ENCODE measurements around the gene SPTBN1. TPM values are rescaled to one million over a fixed set of nuclear protein-coding genes. Genes with fewer than 3 reads are reported as not detected.

The SPTBN1 gene
- total RNA-seq, 1 donor from 2014 or later: 983 TPM

DNA sequence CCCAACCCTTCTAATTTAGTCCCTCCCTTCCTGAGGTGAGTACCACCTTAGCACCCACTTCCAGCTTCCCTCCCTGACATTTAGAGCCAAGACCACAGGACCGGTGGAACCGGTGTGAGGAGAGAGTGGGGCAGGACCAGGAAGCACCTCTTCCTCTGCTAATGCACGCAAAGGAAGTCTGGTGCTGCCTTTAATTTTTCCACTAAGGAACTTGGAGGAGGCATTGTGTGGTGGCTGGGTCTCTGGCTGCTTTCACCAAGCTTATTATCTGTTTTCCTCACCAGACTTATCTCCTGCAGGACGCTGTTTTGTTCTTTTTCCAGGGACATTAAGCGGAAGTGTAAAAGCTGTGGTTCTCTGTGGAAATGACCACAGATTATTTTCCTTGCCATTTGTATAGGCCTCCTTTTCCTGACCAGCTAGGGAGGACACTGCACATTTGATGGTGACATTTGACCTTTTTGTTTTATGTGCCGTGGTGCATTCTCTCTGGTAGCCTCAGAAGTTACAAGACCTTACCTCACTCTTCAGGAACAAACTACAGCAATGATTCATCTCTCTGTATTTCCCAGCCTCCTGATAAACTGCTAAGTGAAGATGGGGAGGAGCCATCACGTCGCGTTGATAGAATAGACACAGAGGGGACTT is 39.8 kb upstream of the SPTBN1 start:
- Mint-ChIP-seq H3K4me3 (ENCODE audit: unreplicated experiment) (peak overlapping the region; percentile 22), H3K36me3 (ENCODE audit: low read depth, unreplicated experiment) (no peaks in the 10 kb centered on the region), H3K9me3 (ENCODE audit: unreplicated experiment) (no peaks in the 10 kb centered on the region), H3K27ac (ENCODE audit: unreplicated experiment) (peak overlapping the region; percentile 96), H3K27me3 (ENCODE audit: unreplicated experiment) (peaks cover 2% of the 10 kb centered on the region), H3K4me1 (ENCODE audit: unreplicated experiment) (peaks cover 54% of the 10 kb centered on the region)
- DNase-seq (ENCODE audit: low spot score): peak; percentile 27
- TF ChIP-seq, protein P1, sequence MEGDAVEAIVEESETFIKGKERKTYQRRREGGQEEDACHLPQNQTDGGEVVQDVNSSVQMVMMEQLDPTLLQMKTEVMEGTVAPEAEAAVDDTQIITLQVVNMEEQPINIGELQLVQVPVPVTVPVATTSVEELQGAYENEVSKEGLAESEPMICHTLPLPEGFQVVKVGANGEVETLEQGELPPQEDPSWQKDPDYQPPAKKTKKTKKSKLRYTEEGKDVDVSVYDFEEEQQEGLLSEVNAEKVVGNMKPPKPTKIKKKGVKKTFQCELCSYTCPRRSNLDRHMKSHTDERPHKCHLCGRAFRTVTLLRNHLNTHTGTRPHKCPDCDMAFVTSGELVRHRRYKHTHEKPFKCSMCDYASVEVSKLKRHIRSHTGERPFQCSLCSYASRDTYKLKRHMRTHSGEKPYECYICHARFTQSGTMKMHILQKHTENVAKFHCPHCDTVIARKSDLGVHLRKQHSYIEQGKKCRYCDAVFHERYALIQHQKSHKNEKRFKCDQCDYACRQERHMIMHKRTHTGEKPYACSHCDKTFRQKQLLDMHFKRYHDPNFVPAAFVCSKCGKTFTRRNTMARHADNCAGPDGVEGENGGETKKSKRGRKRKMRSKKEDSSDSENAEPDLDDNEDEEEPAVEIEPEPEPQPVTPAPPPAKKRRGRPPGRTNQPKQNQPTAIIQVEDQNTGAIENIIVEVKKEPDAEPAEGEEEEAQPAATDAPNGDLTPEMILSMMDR (IDR thresholded peaks at IDR 0.05; ENCODE audit: unreplicated experiment): no peak

- TF ChIP-seq, protein P1 (IDR thresholded peaks at IDR 0.05; ENCODE audit: unreplicated experiment): no peak
- DNase-seq (ENCODE audit: low spot score): no peak
- H3K36me3 Mint-ChIP-seq (ENCODE audit: low read depth, unreplicated experiment): no peaks in the 10 kb centered on the region
- peak overlapping the region; percentile 22 for H3K4me3 Mint-ChIP-seq (ENCODE audit: unreplicated experiment)
- peak overlapping the region; percentile 96 for H3K27ac Mint-ChIP-seq (ENCODE audit: unreplicated experiment)
- peaks cover 2% of the 10 kb centered on the region for H3K27me3 Mint-ChIP-seq (ENCODE audit: unreplicated experiment)
- H3K4me1 Mint-ChIP-seq (ENCODE audit: unreplicated experiment): peaks cover 49% of the 10 kb centered on the region
- H3K9me3 Mint-ChIP-seq (ENCODE audit: unreplicated experiment): no peaks in the 10 kb centered on the region
Observed at GRCh38 chr2:54416938-54417337, 39.2 kb upstream of the SPTBN1 start.

DNA sequence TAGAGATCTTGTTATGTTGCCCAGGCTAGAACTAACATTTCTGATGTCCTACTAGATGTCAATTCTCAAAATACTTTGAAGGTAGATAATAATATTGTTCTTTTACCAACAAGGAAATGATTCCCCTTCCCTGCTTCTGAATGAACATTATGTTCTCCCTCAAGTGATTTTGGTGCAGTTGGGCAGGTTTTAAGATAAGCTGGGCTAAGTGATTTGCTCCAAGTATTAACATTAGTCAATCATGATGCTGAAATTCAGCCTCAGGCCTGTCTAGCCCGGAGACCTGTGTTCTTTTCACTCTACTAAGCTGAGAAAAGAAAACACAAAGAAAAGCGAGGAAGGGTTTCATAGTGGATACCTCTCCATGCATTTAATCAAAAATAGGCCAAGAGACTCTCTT is 38.5 kb upstream of the SPTBN1 start:
- no peaks in the 10 kb centered on the region for H3K36me3 Mint-ChIP-seq (ENCODE audit: low read depth, unreplicated experiment)
- TF ChIP-seq, protein P1 (IDR thresholded peaks at IDR 0.05; ENCODE audit: unreplicated experiment): no peak
- peak overlapping the region; percentile 96 for H3K27ac Mint-ChIP-seq (ENCODE audit: unreplicated experiment)
- peaks cover 2% of the 10 kb centered on the region for H3K27me3 Mint-ChIP-seq (ENCODE audit: unreplicated experiment)
- H3K4me1 Mint-ChIP-seq (ENCODE audit: unreplicated experiment): peaks cover 51% of the 10 kb centered on the region
- H3K9me3 Mint-ChIP-seq (ENCODE audit: unreplicated experiment): no peaks in the 10 kb centered on the region
- peak overlapping the region; percentile 38 for H3K4me3 Mint-ChIP-seq (ENCODE audit: unreplicated experiment)
- DNase-seq (ENCODE audit: low spot score): no peak

- H3K4me1 Mint-ChIP-seq (ENCODE audit: unreplicated experiment): peaks cover 59% of the 10 kb centered on the region
- H3K4me3 Mint-ChIP-seq (ENCODE audit: unreplicated experiment): no peak overlapping the region
- H3K9me3 Mint-ChIP-seq (ENCODE audit: unreplicated experiment): no peaks in the 10 kb centered on the region
- DNase-seq (ENCODE audit: low spot score): no peak
- TF ChIP-seq, protein P1 (IDR thresholded peaks at IDR 0.05; ENCODE audit: unreplicated experiment): no peak
- H3K27ac Mint-ChIP-seq (ENCODE audit: unreplicated experiment): peak overlapping the region; percentile 37
- H3K27me3 Mint-ChIP-seq (ENCODE audit: unreplicated experiment): peaks cover 2% of the 10 kb centered on the region
- no peaks in the 10 kb centered on the region for H3K36me3 Mint-ChIP-seq (ENCODE audit: low read depth, unreplicated experiment)
Observed at GRCh38 chr2:54419388-54419787, 36.7 kb upstream of the SPTBN1 start.

DNA sequence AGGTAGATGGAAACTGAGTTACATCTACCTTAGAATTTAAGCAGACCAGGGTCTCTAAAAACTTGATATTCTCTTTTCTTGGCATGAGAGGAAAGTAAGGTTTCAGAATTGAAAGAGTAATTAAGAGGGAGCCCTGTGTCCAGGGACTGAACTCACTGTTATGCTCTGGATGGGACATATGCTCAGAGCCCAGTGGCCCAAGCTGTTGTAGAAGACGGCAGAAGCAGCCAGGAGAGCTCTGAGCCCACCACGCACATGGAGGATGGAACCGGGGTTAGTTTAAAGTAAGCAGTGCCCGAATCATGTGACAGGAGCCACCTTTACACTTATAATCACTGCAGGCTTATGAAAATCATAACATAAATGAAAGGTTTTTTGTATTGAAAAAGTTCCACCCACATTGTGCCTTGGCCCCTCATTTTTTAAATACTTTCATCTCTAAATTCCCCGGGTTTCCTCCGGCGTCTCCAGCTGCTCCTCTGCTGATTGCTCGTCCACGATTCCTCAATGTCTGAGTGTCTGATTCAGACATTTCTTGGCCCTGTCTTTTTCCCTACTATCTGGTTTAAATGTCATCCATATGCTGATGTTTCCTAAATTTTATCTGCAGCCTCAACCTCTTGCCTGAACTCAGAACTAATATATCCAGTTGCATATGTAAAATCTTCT is 36.1 kb upstream of the SPTBN1 start:
- Mint-ChIP-seq H3K27ac (ENCODE audit: unreplicated experiment) (no peak overlapping the region), H3K27me3 (ENCODE audit: unreplicated experiment) (peaks cover 2% of the 10 kb centered on the region), H3K4me1 (ENCODE audit: unreplicated experiment) (peaks cover 56% of the 10 kb centered on the region), H3K4me3 (ENCODE audit: unreplicated experiment) (no peak overlapping the region), H3K9me3 (ENCODE audit: unreplicated experiment) (no peaks in the 10 kb centered on the region), H3K36me3 (ENCODE audit: low read depth, unreplicated experiment) (no peaks in the 10 kb centered on the region)
- TF ChIP-seq, protein P1 (IDR thresholded peaks at IDR 0.05; ENCODE audit: unreplicated experiment): no peak
- DNase-seq (ENCODE audit: low spot score): no peak

Measured in endothelial cell (in vitro differentiated cells).